Activated CD4-positive, CD25-positive, alpha-beta regulatory T cell (primary cell): Measurements from ENCODE around the gene CEP135.
"Not testable (repeated sequence)": the region's sequence is repeated elsewhere in the genome, so short reads cannot be mapped to it uniquely, and the experiment has no call there.

Experiments used
- DNase-seq, 4 experiments: peaks; one replicate each; lab custom pipeline; 2025; lab: John Stamatoyannopoulos, UW

CEP135 gene

DNA sequence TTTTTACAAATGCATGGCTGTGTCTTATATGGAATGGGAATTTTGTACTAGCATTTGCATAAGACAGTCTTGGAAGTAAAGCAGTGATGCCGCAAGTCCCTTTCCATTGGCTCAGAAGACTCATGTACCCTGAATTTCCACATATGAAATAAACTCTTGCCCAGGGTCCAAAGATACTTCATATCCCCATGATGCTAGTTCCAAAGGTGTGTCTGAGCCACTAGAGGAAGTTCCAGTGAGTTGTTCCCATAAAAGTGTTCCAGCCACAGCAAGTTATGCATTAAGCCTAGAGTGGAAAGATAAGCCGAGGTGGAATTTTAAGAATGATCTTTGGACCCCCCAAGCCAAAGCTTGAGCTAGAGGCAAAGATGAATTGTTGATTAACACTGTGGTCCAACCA lies 9.3 kb upstream of the CEP135 start:
- DNase-seq, result no peak

DNA sequence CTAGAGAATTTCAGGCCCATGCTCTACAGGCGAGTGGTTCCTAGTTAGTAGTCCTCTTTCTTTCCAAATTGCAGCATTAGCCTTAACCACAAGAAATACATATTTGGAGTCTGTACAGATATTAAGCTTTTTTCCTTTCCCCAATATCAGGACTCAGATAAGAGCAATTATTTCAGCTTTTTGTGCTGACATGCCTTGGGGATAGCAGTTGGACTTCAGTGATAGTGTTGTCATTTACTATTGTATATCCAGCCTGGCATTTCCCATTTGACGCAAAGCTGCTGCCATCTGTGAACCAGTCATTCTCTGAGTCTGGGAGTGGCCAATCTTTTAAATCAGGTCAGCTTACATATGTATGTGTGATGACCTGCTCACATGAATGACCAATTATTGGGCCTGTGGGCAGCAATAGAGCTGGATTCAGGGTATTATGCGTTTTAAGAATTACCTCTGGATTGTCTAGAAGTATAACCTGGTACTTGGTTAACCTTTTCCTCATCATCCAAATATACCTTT lies 6.8 kb upstream of the CEP135 start:
- no peak for DNase-seq

- peak in 1 of 4 experiments; percentile 0 for DNase-seq
These were observed 1.4 kb upstream of the CEP135 start for GRCh38 chr4:55947254-55947882.

DNA sequence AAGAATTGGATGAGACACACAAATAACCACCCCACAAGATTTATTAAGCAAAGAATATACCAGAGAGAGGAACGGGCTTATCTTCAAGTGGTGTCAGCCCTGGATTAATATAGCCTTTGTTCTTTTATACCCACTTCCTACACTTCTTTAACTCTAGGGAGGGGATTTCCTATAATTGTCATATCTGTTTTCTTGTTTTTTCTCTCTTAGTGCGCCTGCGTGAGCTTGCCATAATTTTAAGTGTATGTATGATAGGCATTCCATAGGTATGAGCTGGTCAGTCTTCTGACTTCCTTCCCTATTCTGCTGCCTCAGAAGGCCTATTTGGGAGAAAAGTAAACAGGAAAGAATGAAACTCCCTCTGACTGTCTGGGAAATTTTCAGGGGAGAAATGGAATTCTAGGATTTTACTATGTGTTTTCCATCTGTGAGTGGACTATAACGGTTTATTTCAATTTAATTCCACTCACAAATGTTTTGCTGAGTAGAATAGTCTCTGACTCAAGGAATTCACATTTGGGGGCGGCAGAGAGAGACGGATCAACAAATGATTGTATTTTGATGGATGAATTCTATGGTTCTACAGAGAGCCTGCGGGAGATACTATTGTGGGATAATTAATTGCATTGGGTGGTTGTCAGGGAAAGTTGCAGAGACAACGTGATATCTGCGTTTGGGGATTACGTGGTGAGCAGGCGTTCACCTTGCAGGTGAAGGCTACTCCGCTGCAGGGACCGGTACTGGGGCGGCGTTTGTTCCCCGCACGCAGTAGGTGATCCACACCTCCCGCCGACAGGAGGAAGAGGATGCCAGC lies 626 bp upstream of the CEP135 start:
- DNase-seq, result peak; percentile 1 to 6 (median 3)

DNA sequence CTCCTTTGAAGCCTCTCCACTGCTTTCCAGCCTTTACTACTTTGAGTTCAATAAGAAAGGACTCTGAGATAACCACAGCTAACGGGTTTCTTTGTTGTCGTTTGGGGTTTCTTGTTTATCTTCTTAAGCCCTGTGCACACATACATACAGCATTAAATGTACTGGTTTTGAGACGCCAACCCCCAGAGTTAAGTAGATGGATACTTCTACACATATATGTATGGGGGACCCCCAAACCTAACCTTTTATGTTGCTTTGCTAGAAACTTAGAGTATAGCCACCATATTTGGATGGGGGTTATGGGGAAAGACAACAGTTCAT lies 697 bp downstream of the CEP135 start:
- DNase-seq, result no peak

DNA sequence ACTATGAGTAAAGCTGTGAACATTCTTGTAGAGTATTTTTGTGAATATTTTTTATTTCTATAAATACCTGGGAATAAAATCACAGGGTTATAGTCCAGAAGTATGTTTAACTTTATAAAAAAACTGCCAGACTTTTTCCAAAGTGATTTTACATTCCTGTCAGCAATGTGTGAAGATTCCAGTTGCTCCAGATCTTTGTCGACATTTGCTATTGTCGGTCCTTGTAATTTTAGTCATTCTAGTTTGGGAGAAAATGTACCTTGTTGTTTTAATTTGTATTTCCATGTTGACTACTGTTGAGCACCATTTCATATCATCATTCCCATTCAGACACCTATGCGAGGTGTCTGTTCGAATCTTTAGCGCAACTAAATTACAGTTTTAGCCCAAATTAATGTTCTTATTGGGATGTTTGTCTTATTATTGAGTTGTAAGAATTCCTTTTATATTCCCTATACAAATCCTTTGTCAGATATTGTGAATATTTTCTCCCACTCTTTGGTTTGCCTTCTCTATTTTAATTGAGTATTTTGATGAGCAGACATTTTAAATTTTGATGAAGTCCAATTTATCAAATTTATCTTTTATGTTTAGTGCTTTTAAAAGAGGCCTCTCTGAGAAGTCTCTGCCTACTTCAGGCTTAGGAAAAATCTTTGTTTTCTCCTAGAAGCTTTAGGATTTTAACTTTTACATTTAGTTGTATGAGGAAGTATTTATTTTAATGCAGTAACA lies 2.6 kb downstream of the CEP135 start:
- no peak for DNase-seq

DNA sequence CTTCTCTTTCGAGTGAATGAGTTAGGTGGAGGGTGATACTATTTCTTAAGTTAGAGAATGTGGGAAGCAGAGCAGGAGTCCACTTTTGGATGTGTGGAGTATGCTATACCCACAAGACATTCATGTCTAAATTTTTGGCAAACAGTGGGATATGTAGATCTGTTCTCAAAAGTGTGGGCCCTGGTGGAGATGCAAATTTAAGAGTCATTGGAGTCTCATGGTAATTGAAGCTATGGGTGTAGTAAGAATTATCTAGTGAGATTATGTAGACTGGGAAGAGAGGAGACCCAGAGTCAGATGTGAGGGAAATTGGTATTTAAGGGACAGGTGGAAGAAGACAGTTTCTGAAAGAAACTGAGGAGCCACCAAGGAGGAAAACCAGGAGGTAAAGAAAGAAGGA lies 7.0 kb downstream of the CEP135 start:
- DNase-seq, result no peak

GRCh38 chr4:55959655-55960054 lies 10.9 kb downstream of the CEP135 start:
- no peak for DNase-seq

GRCh38 chr4:55964046-55964445 lies 15.3 kb downstream of the CEP135 start:
- no peak for DNase-seq

GRCh38 chr4:55965585-55965984 lies 16.8 kb downstream of the CEP135 start:
- DNase-seq, result no peak

DNA sequence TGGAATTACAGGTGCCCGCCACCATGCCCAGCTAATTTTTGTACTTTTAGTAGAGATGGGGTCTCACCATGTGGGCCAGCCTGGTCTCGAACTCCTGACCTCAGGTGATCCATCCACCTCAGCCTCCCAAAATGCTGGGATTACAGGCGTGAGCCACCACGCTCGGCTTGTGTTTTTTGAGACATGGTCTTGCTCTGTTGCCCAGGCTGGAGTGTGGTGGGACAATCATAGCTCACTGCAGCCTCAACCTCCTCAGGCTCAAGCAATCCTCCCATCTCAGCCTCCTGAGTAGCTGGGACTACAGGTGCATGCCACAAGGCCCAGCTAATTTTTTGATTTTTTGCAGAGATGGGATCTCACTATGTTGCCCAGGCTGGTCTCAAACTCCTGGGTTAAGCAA lies 17.6 kb downstream of the CEP135 start:
- not testable (repeated sequence) for DNase-seq

- no peak for DNase-seq
These were observed 18.6 kb downstream of the CEP135 start for GRCh38 chr4:55967376-55967775.

DNA sequence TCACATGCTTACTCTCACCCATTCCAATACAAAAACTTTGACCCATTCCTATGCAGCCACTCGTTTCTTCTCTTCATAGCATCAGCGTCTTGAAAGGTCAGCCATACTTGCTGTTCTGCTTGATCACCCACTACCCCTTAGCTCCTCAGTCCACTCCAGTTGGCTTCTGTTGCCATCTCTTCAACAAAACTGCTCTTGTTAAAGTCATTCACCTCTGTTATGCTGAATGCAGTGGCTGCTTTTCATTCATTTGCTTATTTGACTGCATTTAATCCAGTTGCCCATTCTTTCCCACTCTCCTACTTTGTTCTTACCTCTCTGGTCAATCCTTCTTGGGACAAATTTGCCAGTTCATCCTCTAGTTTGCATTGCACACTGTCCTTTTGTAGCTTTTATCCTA lies 24.9 kb downstream of the CEP135 start:
- DNase-seq, result no peak

GRCh38 chr4:55977811-55978210 lies 29.1 kb downstream of the CEP135 start:
- no peak for DNase-seq

GRCh38 chr4:55979562-55979961 lies 30.8 kb downstream of the CEP135 start:
- DNase-seq, result no peak

- DNase-seq, result no peak
These were observed 32.0 kb downstream of the CEP135 start for GRCh38 chr4:55980725-55981124.

DNA sequence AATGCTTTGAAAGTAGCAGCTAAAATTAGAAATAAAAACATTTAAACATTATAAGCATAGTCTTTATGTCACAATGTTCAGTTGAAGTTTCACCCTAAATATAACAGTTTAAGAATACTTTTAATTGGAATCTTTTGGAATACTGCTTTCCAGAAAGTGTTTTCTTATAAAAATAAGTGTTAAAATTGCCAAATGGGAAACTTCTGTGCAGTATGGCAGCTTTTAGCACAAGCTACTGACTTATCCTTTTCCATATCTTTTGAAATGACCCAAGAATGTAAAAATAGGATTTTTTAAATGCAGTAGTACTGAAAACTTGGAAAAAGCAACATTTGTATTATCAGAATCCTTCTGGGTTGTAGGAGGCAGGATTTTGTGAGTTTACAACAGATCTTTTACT lies 34.2 kb downstream of the CEP135 start:
- no peak for DNase-seq

DNA sequence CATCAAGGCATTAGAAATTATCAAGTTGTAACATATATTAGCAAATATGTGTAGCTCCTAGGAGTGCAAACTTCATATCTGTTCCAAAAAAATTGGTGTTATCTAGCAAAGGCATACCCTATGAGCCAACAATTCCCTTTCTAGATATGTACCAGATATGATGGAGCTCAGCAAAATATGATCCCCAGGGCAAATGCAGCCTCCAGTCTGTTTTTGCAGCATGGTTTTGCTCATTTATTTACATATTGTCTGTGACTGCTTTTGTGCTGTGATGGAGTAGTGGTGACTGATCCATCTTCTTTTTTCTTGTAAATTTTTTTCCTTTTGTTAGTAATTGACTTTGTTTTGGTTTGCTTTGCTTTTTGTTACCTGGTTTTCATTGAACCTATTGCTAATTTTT lies 41.0 kb downstream of the CEP135 start:
- DNase-seq, result no peak

GRCh38 chr4:55993994-55994663 lies 45.4 kb downstream of the CEP135 start:
- no peak for DNase-seq

GRCh38 chr4:55996646-55997045 lies 47.9 kb downstream of the CEP135 start:
- DNase-seq, result no peak

GRCh38 chr4:56003606-56004005 lies 54.9 kb downstream of the CEP135 start:
- no peak for DNase-seq

GRCh38 chr4:56004235-56004634 lies 55.5 kb downstream of the CEP135 start:
- DNase-seq, result no peak
